GM18517 (cell line): Measurements from ENCODE around the gene ZNF394.

Experiments used
- ATAC-seq: cut with Tn5 transposase; IDR thresholded peaks from one replicate; pipeline ENCODE4 v1.9.1; 2021; ENCODE audit warnings: mild to moderate bottlenecking, moderate library complexity; ENCODE audit not compliant: unreplicated experiment

ZNF394 gene

GRCh38 chr7:99453105-99453504 lies 47.0 kb downstream of the ZNF394 start:
- ATAC-seq, result no peak

- ATAC-seq, result no peak
These were observed 47.5 kb downstream of the ZNF394 start for GRCh38 chr7:99452541-99452940.

GRCh38 chr7:99451936-99452335 lies 48.1 kb downstream of the ZNF394 start:
- no peak for ATAC-seq

GRCh38 chr7:99449326-99449725 lies 50.8 kb downstream of the ZNF394 start:
- no peak for ATAC-seq

GRCh38 chr7:99448855-99449254 lies 51.2 kb downstream of the ZNF394 start:
- no peak for ATAC-seq

GRCh38 chr7:99447943-99448342 lies 52.1 kb downstream of the ZNF394 start:
- no peak for ATAC-seq

- no peak for ATAC-seq
These were observed 54.0 kb downstream of the ZNF394 start for GRCh38 chr7:99446096-99446495.
